GM18498 (cell line): ENCODE results near the gene NCOR1.
"Not testable (repeated sequence)": the region's sequence is repeated elsewhere in the genome, so short reads cannot be mapped to it uniquely, and the experiment has no call there.

Source experiments
- ATAC-seq: cut with Tn5 transposase; IDR thresholded peaks from one replicate; pipeline ENCODE4 v1.9.1; 2021; ENCODE audit warnings: mild to moderate bottlenecking, moderate library complexity; ENCODE audit not compliant: unreplicated experiment

Gene NCOR1

GRCh38 chr17:16101440-16101839, 113.9 kb downstream of the NCOR1 start:
- ATAC-seq: no peak

GRCh38 chr17:16100737-16101400, 114.5 kb downstream of the NCOR1 start:
- no peak for ATAC-seq

GRCh38 chr17:16091773-16092172, 123.6 kb downstream of the NCOR1 start:
- no peak for ATAC-seq

- ATAC-seq: no peak
These were observed 128.4 kb downstream of the NCOR1 start for GRCh38 chr17:16086957-16087356.

GRCh38 chr17:16085066-16085699, 130.2 kb downstream of the NCOR1 start:
- no peak for ATAC-seq

- no peak for ATAC-seq
These were observed 132.1 kb downstream of the NCOR1 start for GRCh38 chr17:16083223-16083622.

GRCh38 chr17:16081507-16082087, 133.7 kb downstream of the NCOR1 start:
- no peak for ATAC-seq

GRCh38 chr17:16080366-16080765, 135.0 kb downstream of the NCOR1 start:
- ATAC-seq: no peak

- ATAC-seq: no peak
These were observed 139.4 kb downstream of the NCOR1 start for GRCh38 chr17:16075949-16076348.

GRCh38 chr17:16074423-16074822, 140.9 kb downstream of the NCOR1 start:
- ATAC-seq: no peak

GRCh38 chr17:16073845-16074244, 141.5 kb downstream of the NCOR1 start:
- ATAC-seq: no peak

GRCh38 chr17:16072031-16072430, 143.3 kb downstream of the NCOR1 start:
- ATAC-seq: no peak

- ATAC-seq: no peak
These were observed 147.0 kb downstream of the NCOR1 start for GRCh38 chr17:16068323-16068722.

- no peak for ATAC-seq
These were observed 149.2 kb downstream of the NCOR1 start for GRCh38 chr17:16066125-16066524.

GRCh38 chr17:16061631-16062030, 153.7 kb downstream of the NCOR1 start:
- ATAC-seq: no peak

- ATAC-seq: not testable (repeated sequence)
These were observed 160.2 kb downstream of the NCOR1 start for GRCh38 chr17:16055139-16055538.

- ATAC-seq: no peak
These were observed 162.8 kb downstream of the NCOR1 start for GRCh38 chr17:16052486-16052885.

- ATAC-seq: no peak
These were observed 164.5 kb downstream of the NCOR1 start for GRCh38 chr17:16050844-16051243.

- no peak for ATAC-seq
These were observed 166.4 kb downstream of the NCOR1 start for GRCh38 chr17:16048811-16049449.

- ATAC-seq: no peak
These were observed 168.4 kb downstream of the NCOR1 start for GRCh38 chr17:16046966-16047365.

GRCh38 chr17:16044487-16044886, 170.8 kb downstream of the NCOR1 start:
- no peak for ATAC-seq

GRCh38 chr17:16040710-16041251, 174.6 kb downstream of the NCOR1 start:
- no peak for ATAC-seq
